ENCODE measurements around the gene EAPP. TPM values are rescaled to one million over a fixed set of nuclear protein-coding genes. Genes with fewer than 3 reads are reported as not detected.
"Not testable (repeated sequence)": the region's sequence is repeated elsewhere in the genome, so short reads cannot be mapped to it uniquely, and the experiment has no call there.

Gene EAPP
- total and polyA plus RNA-seq, 2 of the 4 experiments (the other 2 are of a cell fraction), result 29.9 to 32.3 TPM

DNA sequence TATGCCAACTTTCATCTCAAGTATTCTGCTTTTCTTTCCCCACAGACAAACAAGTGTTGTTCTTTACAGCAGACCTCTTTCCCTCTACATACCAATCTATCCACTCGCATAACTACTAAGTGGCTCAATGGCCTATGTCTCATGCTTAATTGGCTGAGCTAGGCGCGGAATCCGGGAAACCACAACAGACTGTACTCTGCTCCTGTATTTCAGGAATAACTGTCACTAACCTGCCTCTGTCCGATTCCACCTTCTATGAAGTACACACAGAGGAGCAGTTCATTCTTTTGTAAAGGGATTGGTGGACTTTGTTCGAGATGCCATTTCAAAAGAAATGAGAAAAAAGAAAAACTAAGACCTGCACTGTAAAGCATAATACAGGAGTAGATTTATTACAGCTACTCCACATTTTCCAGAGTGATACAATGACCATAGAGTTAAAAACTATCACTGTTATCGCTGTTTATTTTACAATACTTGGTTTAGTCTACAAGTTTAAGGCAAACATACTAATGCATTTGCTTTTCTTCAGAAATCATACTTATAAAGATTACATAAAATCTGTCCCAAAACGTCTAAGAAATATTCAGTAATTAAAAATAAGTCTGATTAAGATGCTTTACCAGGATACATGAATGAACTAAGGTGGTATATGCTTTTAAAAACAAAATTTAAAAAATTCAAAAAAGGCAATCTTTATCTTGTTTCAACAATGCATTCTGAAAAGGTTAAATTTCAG is 22.7 kb upstream of the EAPP start:
- H4K5ac ChIP-seq (ENCODE audit: low read depth, low read length); H2BK120ac ChIP-seq (ENCODE audit: low read depth, low read length); H2BK20ac ChIP-seq (ENCODE audit: low read depth, low read length); H3K27me3 ChIP-seq (ENCODE audit: control insufficient read depth, insufficient read depth, low read length); H3K18ac ChIP-seq (ENCODE audit: low read depth, low read length); intact Hi-C loops (cut with micrococcal nuclease); H3K56ac ChIP-seq (ENCODE audit: extremely low read depth, insufficient read depth, low read length); H4K91ac ChIP-seq (ENCODE audit: insufficient read depth, low read depth, low read length); H3K9me1 ChIP-seq (ENCODE audit: insufficient read depth, low read length); H3K9ac ChIP-seq (ENCODE audit: low read depth, low read length); CTCF ChIA-PET; H3K4me1 ChIP-seq (ENCODE audit: control insufficient read depth, insufficient read depth, low read length); H3K4me2 ChIP-seq (ENCODE audit: low read depth, low read length); DNase-seq; H3K27ac ChIP-seq (ENCODE audit: insufficient read depth, low read length); H3K14ac ChIP-seq (replicated peaks; ENCODE audit: low read depth, low read length); H3K79me1 ChIP-seq (ENCODE audit: low read depth in 1 of 2, low read length in 2 of 2); H3K9me3 ChIP-seq (ENCODE audit: control insufficient read depth, insufficient read depth, low read length); dilution Hi-C loops (cut with HindIII; ENCODE audit: low sequenced_read_pairs, unreplicated experiment); in situ Hi-C loops (cut with MboI; ENCODE audit: low sequenced_read_pairs); POLR2A ChIA-PET (ENCODE audit: unreplicated experiment); H2AK5ac ChIP-seq (ENCODE audit: low read depth, low read length); H4K8ac ChIP-seq (ENCODE audit: low read depth in 2 of 2, low read length in 2 of 2); H2BK5ac ChIP-seq (ENCODE audit: low read depth, low read length, poor library complexity, severe bottlenecking); H2AFZ ChIP-seq (replicated peaks; ENCODE audit: low read length, poor library complexity); H4K20me1 ChIP-seq (ENCODE audit: insufficient read depth, low read length); H2AK9ac ChIP-seq (replicated peaks; ENCODE audit: low read depth, low read length, poor library complexity); H3K4me3 ChIP-seq (ENCODE audit: insufficient read depth, low read depth, low read length); H3K23ac ChIP-seq (ENCODE audit: low read depth, low read length); H2BK15ac ChIP-seq (ENCODE audit: low read depth, low read length); ATAC-seq (ENCODE audit: low read depth); H3K4ac ChIP-seq (ENCODE audit: low read depth, low read length): not testable (repeated sequence)
- WGBS, 2 experiments (ENCODE audit: extremely low coverage in 2 of 2, insufficient read length in 1 of 2), result no CpG with 5 or more reads among the region's 8 CpGs
- H3K36me3 ChIP-seq (ENCODE audit: control insufficient read depth, insufficient read depth, low read length), result peaks cover 24% of the 10 kb centered on the region
- TSS peak; percentile 83 for BruUV-seq (replicated peaks)

- H3K56ac ChIP-seq (ENCODE audit: extremely low read depth, insufficient read depth, low read length); H3K9me3 ChIP-seq (ENCODE audit: control insufficient read depth, insufficient read depth, low read length); DNase-seq; H3K4me3 ChIP-seq (ENCODE audit: insufficient read depth, low read depth, low read length); H2BK120ac ChIP-seq (ENCODE audit: low read depth, low read length); BruUV-seq (replicated peaks); intact Hi-C loops (cut with micrococcal nuclease); dilution Hi-C loops (cut with HindIII; ENCODE audit: low sequenced_read_pairs, unreplicated experiment); H3K27me3 ChIP-seq (ENCODE audit: control insufficient read depth, insufficient read depth, low read length); H4K8ac ChIP-seq (ENCODE audit: low read depth in 2 of 2, low read length in 2 of 2); H3K9me1 ChIP-seq (ENCODE audit: insufficient read depth, low read length); POLR2A ChIA-PET (ENCODE audit: unreplicated experiment); H2AK5ac ChIP-seq (ENCODE audit: low read depth, low read length); H3K14ac ChIP-seq (replicated peaks; ENCODE audit: low read depth, low read length); H3K4ac ChIP-seq (ENCODE audit: low read depth, low read length); CTCF ChIA-PET; H4K20me1 ChIP-seq (ENCODE audit: insufficient read depth, low read length); H2AK9ac ChIP-seq (replicated peaks; ENCODE audit: low read depth, low read length, poor library complexity); H2BK15ac ChIP-seq (ENCODE audit: low read depth, low read length); H3K79me1 ChIP-seq (ENCODE audit: low read depth in 1 of 2, low read length in 2 of 2); H3K9ac ChIP-seq (ENCODE audit: low read depth, low read length); H4K5ac ChIP-seq (ENCODE audit: low read depth, low read length); H2BK5ac ChIP-seq (ENCODE audit: low read depth, low read length, poor library complexity, severe bottlenecking); H2BK20ac ChIP-seq (ENCODE audit: low read depth, low read length); H3K4me1 ChIP-seq (ENCODE audit: control insufficient read depth, insufficient read depth, low read length); H3K4me2 ChIP-seq (ENCODE audit: low read depth, low read length); H3K36me3 ChIP-seq (ENCODE audit: control insufficient read depth, insufficient read depth, low read length); H4K91ac ChIP-seq (ENCODE audit: insufficient read depth, low read depth, low read length); H3K27ac ChIP-seq (ENCODE audit: insufficient read depth, low read length); H3K23ac ChIP-seq (ENCODE audit: low read depth, low read length); H2AFZ ChIP-seq (replicated peaks; ENCODE audit: low read length, poor library complexity); in situ Hi-C loops (cut with MboI; ENCODE audit: low sequenced_read_pairs); H3K18ac ChIP-seq (ENCODE audit: low read depth, low read length): not testable (repeated sequence)
- ATAC-seq (ENCODE audit: low read depth), result peak; percentile 80
- no CpG with 5 or more reads among the region's 35 CpGs for WGBS, 2 experiments (ENCODE audit: extremely low coverage in 2 of 2, insufficient read length in 1 of 2)
Observed at GRCh38 chr14:34556498-34556829, 17.0 kb upstream of the EAPP start.

All from IMR-90 (cell line).